A549 (cell line): Measurements from ENCODE around the gene PIP5K1B.

Experiments
- CTCF ChIP-seq: fragments of >200 bp; sonication (Bioruptor Twin); formaldehyde crosslinking; IDR thresholded peaks from 3 replicates; pipeline ENCODE4 v1.5.1; 2016
- EP300 ChIP-seq, 2 experiments: fragments of >200 bp; sonication (Bioruptor Twin); formaldehyde crosslinking; IDR thresholded peaks; 2 replicates in 1 of 2; 3 replicates in 1 of 2; pipeline ENCODE4 v1.6.1; 2016 to 2017
- KDM1A ChIP-seq: fragments of 200-600 bp; sonication (generic); IDR thresholded peaks from 2 replicates; pipeline ENCODE4 v1.6.1; 2016; ENCODE audit warnings: low read depth, mild to moderate bottlenecking
- POLR2A ChIP-seq: IDR thresholded peaks from 2 replicates; pipeline ENCODE4 v1.6.1; 2012; ENCODE audit warnings: mild to moderate bottlenecking, low read length

GRCh38 chr9:68974431-68974830, 269.4 kb downstream of the PIP5K1B start:
- no peak for TF ChIP-seq CTCF
- no peak for TF ChIP-seq KDM1A
- TF ChIP-seq EP300 (IDR thresholded peaks at IDR 0.05): no peak
- TF ChIP-seq POLR2A: no peak
